Central memory CD8-positive, alpha-beta T cell (primary cell): ENCODE results near the gene ACER2.

Experiments used
- ATAC-seq: fragments of 150-1000 bp; cut with Tn5 transposase; replicated peaks from 2 replicates; pipeline ENCODE4 v1.10.0; 2022; ENCODE audit warnings: mild to moderate bottlenecking, moderate FRiP score, moderate number of reproducible peaks; ENCODE audit not compliant: poor library complexity, severe bottlenecking; ENCODE audit errors: extremely low read depth
- DNase-seq, 2 donors: peaks; one replicate each; pipeline ENCODE4 v3.0.0; 2021; ENCODE audit warnings: low spot score in 2 of 2
- H3K27ac Mint-ChIP-seq: one replicate; pipeline ENCODE4 v1.8.0; 2022; ENCODE audit warnings: low read depth, mild to moderate bottlenecking, moderate library complexity, mixed read lengths
- H3K27me3 Mint-ChIP-seq: one replicate; pipeline ENCODE4 v1.8.0; 2022; ENCODE audit warnings: mixed read lengths
- H3K36me3 Mint-ChIP-seq: one replicate; pipeline ENCODE4 v1.8.0; 2022; ENCODE audit warnings: mild to moderate bottlenecking, moderate library complexity, mixed read lengths; ENCODE audit not compliant: insufficient read depth
- H3K4me1 Mint-ChIP-seq: one replicate; pipeline ENCODE4 v1.8.0; 2022; ENCODE audit warnings: mixed read lengths
- H3K4me3 Mint-ChIP-seq: one replicate; pipeline ENCODE4 v1.8.0; 2022; ENCODE audit warnings: mild to moderate bottlenecking, moderate library complexity, mixed read lengths
- H3K9me3 Mint-ChIP-seq: one replicate; pipeline ENCODE4 v1.8.0; 2022; ENCODE audit warnings: mixed read lengths

Gene ACER2

DNA sequence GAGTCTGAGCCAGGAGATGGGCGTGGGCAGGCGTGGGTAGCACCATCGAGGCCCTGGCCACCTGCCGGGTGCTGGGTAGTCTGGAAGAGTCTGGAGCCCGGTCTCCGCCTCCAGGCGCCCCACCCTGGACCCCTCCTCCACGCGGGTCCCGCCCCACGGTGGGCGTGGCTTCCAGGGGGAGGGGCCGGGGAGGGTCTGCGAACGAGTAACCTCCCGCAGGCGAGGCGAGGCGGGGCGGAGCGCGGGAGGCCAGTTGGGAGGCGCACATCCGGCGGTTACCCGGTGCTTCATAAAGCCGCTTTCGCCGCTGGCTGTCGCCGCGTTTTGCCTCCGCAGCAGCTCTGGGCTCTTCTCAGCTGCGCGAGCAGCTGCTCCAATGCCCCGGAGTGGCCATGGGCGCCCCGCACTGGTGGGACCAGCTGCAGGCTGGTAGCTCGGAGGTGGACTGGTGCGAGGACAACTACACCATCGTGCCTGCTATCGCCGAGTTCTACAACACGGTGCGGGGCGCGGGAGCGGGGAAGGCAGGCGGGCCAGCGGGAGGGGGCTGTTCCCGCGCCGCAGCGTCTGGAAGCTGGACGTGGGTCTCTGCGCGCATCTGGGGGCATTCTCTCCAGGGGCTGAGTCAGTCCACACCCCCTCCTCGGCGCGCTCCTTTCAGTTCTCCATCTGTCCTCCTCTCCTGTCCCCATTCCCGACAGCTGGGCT, at the start of gene ACER2:
ACER2 (plus strand) TSS at position 317 of the 708 bp plus-strand sequence; CDS start at position 393, 76 bp downstream.
- H3K4me3 Mint-ChIP-seq: peak within 1 kb of the TSS; percentile 95
- H3K27ac Mint-ChIP-seq: peak within 1 kb of the TSS; percentile 81
- H3K4me1 Mint-ChIP-seq: peaks cover 9% of the 10 kb centered on the region
- H3K36me3 Mint-ChIP-seq: no peaks in the 10 kb centered on the region
- peak; percentile 87 to 92 for DNase-seq
- peak; percentile 88 for ATAC-seq
- no peaks in the 10 kb centered on the region for H3K27me3 Mint-ChIP-seq
- H3K9me3 Mint-ChIP-seq: peaks cover under 1% of the 10 kb centered on the region

DNA sequence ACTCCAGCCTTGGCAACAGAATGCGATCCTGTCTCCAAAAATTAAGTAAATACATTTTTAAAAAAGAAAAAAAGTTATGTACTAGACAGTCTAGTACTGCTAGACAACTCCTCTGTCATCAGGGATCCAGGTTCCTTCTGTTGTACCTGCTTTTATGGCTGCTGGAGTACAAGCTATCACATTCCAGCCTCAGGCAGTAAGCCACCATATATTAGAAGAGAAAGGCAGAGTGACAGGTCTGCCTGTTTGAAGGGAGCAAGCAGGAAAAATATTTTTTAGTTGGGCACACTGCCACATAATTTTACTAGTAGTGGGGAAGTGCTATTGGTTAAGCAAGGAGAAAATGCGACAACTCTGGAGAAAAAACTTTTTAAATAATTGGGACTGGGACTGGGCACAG, 39.7 kb upstream of the ACER2 start:
- Mint-ChIP-seq H3K9me3 (no peaks in the 10 kb centered on the region), H3K4me1 (peaks cover 6% of the 10 kb centered on the region), H3K36me3 (peaks cover 38% of the 10 kb centered on the region), H3K27me3 (no peaks in the 10 kb centered on the region), H3K27ac (peak overlapping the region; percentile 68), H3K4me3 (no peak overlapping the region)
- DNase-seq (no peak), ATAC-seq (no peak)

DNA sequence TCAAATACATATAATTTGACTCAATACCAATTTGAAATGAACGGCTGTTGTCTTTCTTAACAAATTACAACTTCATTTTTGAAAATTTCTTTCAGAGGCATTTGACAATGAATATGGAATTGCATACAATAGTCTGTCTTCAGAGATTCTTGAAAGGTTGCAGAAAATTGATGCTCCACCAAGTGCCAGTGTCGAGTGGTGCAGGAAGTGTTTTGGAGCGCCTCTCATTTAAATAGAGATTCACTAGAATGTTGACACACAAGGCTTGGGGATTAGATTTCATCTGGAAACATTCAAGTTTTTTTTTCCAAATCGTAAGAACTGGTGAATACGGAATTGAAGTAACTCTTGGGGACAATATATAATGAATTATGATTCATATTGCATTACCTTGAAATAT, 36.9 kb upstream of the ACER2 start:
- ATAC-seq (no peak), DNase-seq (no peak)
- no peak overlapping the region for H3K27ac Mint-ChIP-seq
- no peak overlapping the region for H3K4me3 Mint-ChIP-seq
- H3K36me3 Mint-ChIP-seq: peaks cover 45% of the 10 kb centered on the region
- no peaks in the 10 kb centered on the region for H3K9me3 Mint-ChIP-seq
- peaks cover 9% of the 10 kb centered on the region for H3K4me1 Mint-ChIP-seq
- H3K27me3 Mint-ChIP-seq: no peaks in the 10 kb centered on the region

GRCh38 chr9:19372567-19372966, 36.2 kb upstream of the ACER2 start:
- H3K27me3 Mint-ChIP-seq: no peaks in the 10 kb centered on the region
- no peak overlapping the region for H3K27ac Mint-ChIP-seq
- peaks cover 52% of the 10 kb centered on the region for H3K36me3 Mint-ChIP-seq
- peaks cover 15% of the 10 kb centered on the region for H3K4me1 Mint-ChIP-seq
- DNase-seq (no peak), ATAC-seq (no peak)
- H3K9me3 Mint-ChIP-seq: no peaks in the 10 kb centered on the region
- H3K4me3 Mint-ChIP-seq: no peak overlapping the region

- Mint-ChIP-seq H3K36me3 (peaks cover 58% of the 10 kb centered on the region), H3K9me3 (no peaks in the 10 kb centered on the region), H3K4me3 (no peak overlapping the region), H3K27me3 (no peaks in the 10 kb centered on the region), H3K27ac (peak overlapping the region; percentile 71), H3K4me1 (peaks cover 25% of the 10 kb centered on the region)
- ATAC-seq (no peak), DNase-seq (no peak)
Measured at GRCh38 chr9:19373527-19373926, 35.3 kb upstream of the ACER2 start.

DNA sequence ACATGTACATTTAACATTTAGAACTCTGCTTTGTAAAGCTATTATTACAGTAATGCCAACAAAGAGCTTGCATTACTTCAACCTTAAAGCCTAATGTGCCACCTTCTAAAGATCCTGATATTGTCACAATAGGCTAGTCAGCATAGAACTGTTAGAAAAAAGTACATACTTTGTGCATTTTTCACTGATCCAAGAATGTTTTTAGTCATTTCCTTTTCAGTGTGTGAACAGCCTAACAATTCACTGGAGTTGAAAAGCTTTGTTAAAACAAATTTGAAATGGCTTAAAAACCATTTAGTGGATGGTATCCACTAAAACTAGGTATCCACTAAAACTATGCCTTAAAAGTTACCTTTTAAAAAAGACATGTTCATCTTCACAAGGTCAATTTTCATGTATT, 33.3 kb upstream of the ACER2 start:
- peak overlapping the region; percentile 22 for H3K27ac Mint-ChIP-seq
- ATAC-seq: no peak
- H3K4me3 Mint-ChIP-seq: no peak overlapping the region
- no peaks in the 10 kb centered on the region for H3K27me3 Mint-ChIP-seq
- H3K9me3 Mint-ChIP-seq: no peaks in the 10 kb centered on the region
- peaks cover 43% of the 10 kb centered on the region for H3K4me1 Mint-ChIP-seq
- peaks cover 76% of the 10 kb centered on the region for H3K36me3 Mint-ChIP-seq
- DNase-seq: no peak

- H3K27me3 Mint-ChIP-seq: no peaks in the 10 kb centered on the region
- no peak for DNase-seq
- peaks cover 77% of the 10 kb centered on the region for H3K36me3 Mint-ChIP-seq
- H3K4me3 Mint-ChIP-seq: no peak overlapping the region
- H3K9me3 Mint-ChIP-seq: no peaks in the 10 kb centered on the region
- H3K27ac Mint-ChIP-seq: peak overlapping the region; percentile 5
- ATAC-seq: no peak
- H3K4me1 Mint-ChIP-seq: peaks cover 52% of the 10 kb centered on the region
Measured at GRCh38 chr9:19376931-19377330, 31.9 kb upstream of the ACER2 start.

DNA sequence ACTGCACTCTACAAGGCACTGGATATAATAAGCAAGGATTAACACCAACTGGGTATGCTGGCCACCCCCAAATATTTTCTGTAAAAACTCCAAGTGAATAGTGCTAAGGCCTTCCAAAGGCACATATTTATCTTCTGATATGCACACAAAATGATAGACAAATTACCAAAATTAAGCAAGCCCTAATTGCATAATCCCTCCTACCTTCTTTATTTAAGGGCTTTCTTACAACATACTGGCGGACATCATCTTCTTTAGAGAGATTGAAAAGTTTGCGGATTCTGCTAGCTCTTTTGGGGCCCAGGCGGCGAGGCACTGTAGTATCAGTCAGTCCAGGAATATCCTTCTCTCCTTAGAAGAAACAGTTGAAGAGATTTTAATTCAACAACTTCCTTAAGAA, 30.6 kb upstream of the ACER2 start:
- peaks cover 73% of the 10 kb centered on the region for H3K36me3 Mint-ChIP-seq
- H3K4me1 Mint-ChIP-seq: peaks cover 52% of the 10 kb centered on the region

GRCh38 chr9:19378647-19379046, 30.2 kb upstream of the ACER2 start:
- Mint-ChIP-seq H3K9me3 (no peaks in the 10 kb centered on the region), H3K36me3 (peaks cover 72% of the 10 kb centered on the region), H3K4me3 (peak overlapping the region; percentile 90), H3K27ac (peak overlapping the region; percentile 95), H3K4me1 (peaks cover 52% of the 10 kb centered on the region), H3K27me3 (no peaks in the 10 kb centered on the region)
- ATAC-seq: no peak
- DNase-seq: no peak

More for the DNA sequence above, 30.6 kb upstream of the ACER2 start:
- DNase-seq: no peak
- Mint-ChIP-seq H3K27me3 (no peaks in the 10 kb centered on the region), H3K4me3 (peak overlapping the region; percentile 90), H3K9me3 (no peaks in the 10 kb centered on the region), H3K27ac (peak overlapping the region; percentile 95)
- no peak for ATAC-seq

DNA sequence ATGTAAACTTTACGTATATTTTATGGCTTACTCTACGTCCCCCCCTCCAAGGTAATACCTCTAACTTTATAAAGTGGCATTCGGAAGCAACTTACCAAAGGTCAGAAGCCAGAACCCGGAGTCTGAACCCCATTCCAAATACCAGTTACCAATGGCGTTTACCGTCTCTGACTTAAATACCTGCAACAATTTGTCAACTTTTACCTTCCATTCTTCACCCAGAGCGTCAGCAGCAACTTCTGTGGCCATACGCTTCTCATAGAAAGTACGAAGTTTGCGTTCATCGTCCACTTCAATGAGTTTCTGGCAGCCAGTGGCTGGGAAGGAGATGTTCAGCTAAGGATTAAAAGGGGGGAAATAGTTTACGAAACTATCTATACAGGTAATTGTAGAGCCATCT, 29.5 kb upstream of the ACER2 start:
- peak overlapping the region; percentile 90 for H3K4me3 Mint-ChIP-seq
- H3K4me1 Mint-ChIP-seq: peaks cover 52% of the 10 kb centered on the region
- no peak for DNase-seq
- ATAC-seq: peak; percentile 1
- no peaks in the 10 kb centered on the region for H3K9me3 Mint-ChIP-seq
- H3K27ac Mint-ChIP-seq: peak overlapping the region; percentile 95
- H3K27me3 Mint-ChIP-seq: no peaks in the 10 kb centered on the region
- peaks cover 67% of the 10 kb centered on the region for H3K36me3 Mint-ChIP-seq

DNA sequence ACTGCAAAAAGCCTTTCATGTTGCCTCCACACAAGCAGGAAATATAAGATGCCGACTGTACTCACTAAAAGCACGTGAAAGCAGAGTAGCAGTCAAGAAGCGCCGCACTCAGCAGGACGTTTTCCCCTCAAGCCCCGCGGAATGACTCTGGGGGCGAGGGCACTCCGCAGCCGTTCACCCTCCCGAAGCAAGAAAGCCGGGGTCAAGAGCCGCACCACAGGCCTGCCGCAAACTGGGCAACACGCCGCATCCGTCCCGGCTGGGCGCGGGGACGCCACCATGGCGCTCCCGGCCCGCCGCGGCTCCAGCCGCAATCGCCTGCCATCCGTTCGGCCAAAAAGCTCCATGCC, 29.1 kb upstream of the ACER2 start:
- DNase-seq: no peak
- no peaks in the 10 kb centered on the region for H3K27me3 Mint-ChIP-seq
- no peaks in the 10 kb centered on the region for H3K9me3 Mint-ChIP-seq
- H3K4me3 Mint-ChIP-seq: peak overlapping the region; percentile 90
- peaks cover 63% of the 10 kb centered on the region for H3K36me3 Mint-ChIP-seq
- H3K4me1 Mint-ChIP-seq: peaks cover 52% of the 10 kb centered on the region
- ATAC-seq: peak; percentile 52
- H3K27ac Mint-ChIP-seq: peak overlapping the region; percentile 95

DNA sequence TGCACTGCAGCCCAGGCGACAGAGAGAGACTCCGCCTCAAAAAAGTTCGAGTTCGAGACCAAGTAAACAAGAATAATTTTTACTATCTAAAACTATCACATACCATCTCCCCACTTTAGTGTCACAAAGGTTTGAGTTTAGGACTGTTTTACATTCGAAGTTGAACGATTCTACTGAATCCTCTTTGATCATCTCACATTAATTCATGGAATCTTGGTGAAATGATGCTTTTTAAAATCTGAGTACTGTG, 28.1 kb upstream of the ACER2 start:
- DNase-seq (no peak), ATAC-seq (no peak)
- H3K4me1 Mint-ChIP-seq: peaks cover 52% of the 10 kb centered on the region
- peaks cover 54% of the 10 kb centered on the region for H3K36me3 Mint-ChIP-seq
- H3K27me3 Mint-ChIP-seq: no peaks in the 10 kb centered on the region
- no peaks in the 10 kb centered on the region for H3K9me3 Mint-ChIP-seq
- peak overlapping the region; percentile 95 for H3K27ac Mint-ChIP-seq
- peak overlapping the region; percentile 90 for H3K4me3 Mint-ChIP-seq

GRCh38 chr9:19381656-19382055, 27.2 kb upstream of the ACER2 start:
- Mint-ChIP-seq H3K36me3 (peaks cover 47% of the 10 kb centered on the region), H3K4me1 (peaks cover 45% of the 10 kb centered on the region), H3K4me3 (no peak overlapping the region), H3K27me3 (peaks cover under 1% of the 10 kb centered on the region), H3K9me3 (no peaks in the 10 kb centered on the region), H3K27ac (no peak overlapping the region)
- ATAC-seq: no peak
- DNase-seq: no peak
